Thyroid gland (tissue), 4 donors: Measurements from ENCODE around the gene SERTAD1.

ENCODE experiments used
- CTCF ChIP-seq, 6 experiments: fragments of 200-600 bp in 3 of 6; fragments of 450-650 bp in 3 of 6; sonication (generic) in 3 of 6; IDR thresholded peaks; one replicate each; pipeline ENCODE4 v1.5.1; 2016 to 2019; ENCODE audit warnings: antibody characterized with exemption in 6 of 6, mild to moderate bottlenecking in 2 of 6, inconsistent platforms in 1 of 6, moderate library complexity in 1 of 6
- POLR2A ChIP-seq, 2 donors: fragments of 450-650 bp; IDR thresholded peaks; one replicate each; pipeline ENCODE4 v1.6.1; 2017; ENCODE audit warnings: antibody characterized with exemption in 2 of 2, mild to moderate bottlenecking in 2 of 2, moderate library complexity in 1 of 2

GRCh38 chr19:40424637-40425449 lies 949 bp downstream of the SERTAD1 start:
- TF ChIP-seq CTCF (IDR thresholded peaks at IDR 0.05) = no peak
- no peak for TF ChIP-seq POLR2A (IDR thresholded peaks at IDR 0.05)
